Measurements from ENCODE around the gene DCTD.

The DCTD gene

GRCh38 chr4:182890202-182890601, 27.0 kb downstream of the DCTD start:
- no peaks in the 10 kb centered on the region for H3K9me2 ChIP-seq (replicated peaks; ENCODE audit: low read depth, low read length)
- H3K4me1 ChIP-seq (ENCODE audit: insufficient read depth, low read length, poor library complexity, severe bottlenecking), result no peaks in the 10 kb centered on the region
- H3K27me3 ChIP-seq (ENCODE audit: insufficient read depth, low read length, poor library complexity, severe bottlenecking), result no peaks in the 10 kb centered on the region
- no peaks in the 10 kb centered on the region for H3K79me2 ChIP-seq (ENCODE audit: insufficient read depth, low read length)
- H4K20me1 ChIP-seq (ENCODE audit: insufficient read depth, low read length, poor library complexity, severe bottlenecking), result no peaks in the 10 kb centered on the region
- TF ChIP-seq CTCF (conservative IDR thresholded peaks at IDR 0.05; ENCODE audit: low read length) (no peak), EZH2phosphoT487 (IDR thresholded peaks at IDR 0.05; ENCODE audit: borderline replicate concordance) (no peak)
- peaks cover 96% of the 10 kb centered on the region for H3K36me3 ChIP-seq (ENCODE audit: insufficient read depth, low read length)
- peaks cover under 1% of the 10 kb centered on the region; the same call in 1 of the 2 replicates for H3K9me3 ChIP-seq (ENCODE audit: insufficient read depth, low read depth, low read length)
- no peak overlapping the region for H3K4me2 ChIP-seq (ENCODE audit: low read depth, low read length, poor library complexity, severe bottlenecking)
- H3F3A ChIP-seq (ENCODE audit: low read depth), result no peaks in the 10 kb centered on the region
- no peak overlapping the region for H2AFZ ChIP-seq (ENCODE audit: low read length)
- H3K4me3 ChIP-seq (ENCODE audit: low read length, poor library complexity, severe bottlenecking), result no peak overlapping the region
- no peak overlapping the region for H3K9ac ChIP-seq (ENCODE audit: low read depth, low read length, poor library complexity, severe bottlenecking)

GRCh38 chr4:182888891-182889290, 28.3 kb downstream of the DCTD start:
- no peaks in the 10 kb centered on the region for H3F3A ChIP-seq (ENCODE audit: low read depth)
- H3K9me2 ChIP-seq (replicated peaks; ENCODE audit: low read depth, low read length), result no peaks in the 10 kb centered on the region
- no peaks in the 10 kb centered on the region for H4K20me1 ChIP-seq (ENCODE audit: insufficient read depth, low read length, poor library complexity, severe bottlenecking)
- TF ChIP-seq CTCF (conservative IDR thresholded peaks at IDR 0.05; ENCODE audit: low read length) (no peak), EZH2phosphoT487 (IDR thresholded peaks at IDR 0.05; ENCODE audit: borderline replicate concordance) (no peak)
- peaks cover 91% of the 10 kb centered on the region for H3K36me3 ChIP-seq (ENCODE audit: insufficient read depth, low read length)
- no peak overlapping the region for H3K4me3 ChIP-seq (ENCODE audit: low read length, poor library complexity, severe bottlenecking)
- no peaks in the 10 kb centered on the region for H3K4me1 ChIP-seq (ENCODE audit: insufficient read depth, low read length, poor library complexity, severe bottlenecking)
- no peak overlapping the region for H3K9ac ChIP-seq (ENCODE audit: low read depth, low read length, poor library complexity, severe bottlenecking)
- no peak overlapping the region for H3K4me2 ChIP-seq (ENCODE audit: low read depth, low read length, poor library complexity, severe bottlenecking)
- H3K79me2 ChIP-seq (ENCODE audit: insufficient read depth, low read length), result no peaks in the 10 kb centered on the region
- H3K27me3 ChIP-seq (ENCODE audit: insufficient read depth, low read length, poor library complexity, severe bottlenecking), result peaks cover 3% of the 10 kb centered on the region
- H3K9me3 ChIP-seq (ENCODE audit: insufficient read depth, low read depth, low read length), result peaks cover 6% of the 10 kb centered on the region; the same call in 1 of the 2 replicates
- no peak overlapping the region for H2AFZ ChIP-seq (ENCODE audit: low read length)

- Histone ChIP-seq H3K36me3 (ENCODE audit: insufficient read depth, low read length) (peaks cover 84% of the 10 kb centered on the region), H4K20me1 (ENCODE audit: insufficient read depth, low read length, poor library complexity, severe bottlenecking) (no peaks in the 10 kb centered on the region)
Observed at GRCh38 chr4:182886768-182887167, 30.4 kb downstream of the DCTD start.

More at GRCh38 chr4:182886768-182887167, 30.4 kb downstream of the DCTD start:
- Histone ChIP-seq H3K27me3 (ENCODE audit: insufficient read depth, low read length, poor library complexity, severe bottlenecking) (peaks cover 3% of the 10 kb centered on the region), H3K9ac (ENCODE audit: low read depth, low read length, poor library complexity, severe bottlenecking) (no peak overlapping the region), H3K4me3 (ENCODE audit: low read length, poor library complexity, severe bottlenecking) (no peak overlapping the region), H3K79me2 (ENCODE audit: insufficient read depth, low read length) (no peaks in the 10 kb centered on the region), H3K9me2 (replicated peaks; ENCODE audit: low read depth, low read length) (no peaks in the 10 kb centered on the region), H3K4me2 (ENCODE audit: low read depth, low read length, poor library complexity, severe bottlenecking) (no peak overlapping the region), H3K9me3 (ENCODE audit: insufficient read depth, low read depth, low read length) (peaks cover 6% of the 10 kb centered on the region; the same call in 1 of the 2 replicates), H3F3A (ENCODE audit: low read depth) (no peaks in the 10 kb centered on the region), H2AFZ (ENCODE audit: low read length) (no peak overlapping the region), H3K4me1 (ENCODE audit: insufficient read depth, low read length, poor library complexity, severe bottlenecking) (no peaks in the 10 kb centered on the region)
- no peak for TF ChIP-seq EZH2phosphoT487 (IDR thresholded peaks at IDR 0.05; ENCODE audit: borderline replicate concordance)
- no peak for TF ChIP-seq CTCF (conservative IDR thresholded peaks at IDR 0.05; ENCODE audit: low read length)

Measured in Loucy (cell line).